ENCODE measurements around the gene ITGB4. TPM values are rescaled to one million over a fixed set of nuclear protein-coding genes. Genes with fewer than 3 reads are reported as not detected.

ITGB4 gene
- total and polyA plus RNA-seq, 5 experiments from 2014 or later, result 0.35 to 2.4 (median 1.5) TPM

- Mint-ChIP-seq H3K9me3 (peaks cover 0 to 4% (median 0%) of the 10 kb centered on the region in 9 donors), H3K4me1 (peaks cover 26 to 67% (median 60%) of the 10 kb centered on the region in 4 donors), H3K27ac (peak overlapping the region; percentile 94 to 100 (median 99)), H3K4me3 (peak overlapping the region; percentile 85 to 100 (median 96)), H3K36me3 (peaks cover 18 to 42% (median 22%) of the 10 kb centered on the region in 3 donors), H3K27me3 (peaks cover 0 to 6% (median 0%) of the 10 kb centered on the region in 5 donors)
- DNase-seq (peak; percentile 79 to 99 (median 95)), ATAC-seq (peak; percentile 69 to 70)
- POLR2A ChIA-PET, result interaction anchor here (0.6 to 28.6 kb wide), 33 partner anchors 2 to 456 kb away, joined by 3 to 596 read pairs (median 4); partner anchors contain the start of genes GALK1, GRB2, LLGL2 and MRPL38
Measured at GRCh38 chr17:75779250-75779986, 58.2 kb downstream of the ITGB4 start.

GRCh38 chr17:75779987-75780889 is 59.0 kb downstream of the ITGB4 start:
- H3K36me3 Mint-ChIP-seq, result peaks cover 18 to 40% (median 22%) of the 10 kb centered on the region in 3 donors
- H3K4me1 Mint-ChIP-seq, result peaks cover 29 to 68% (median 59%) of the 10 kb centered on the region in 4 donors
- ATAC-seq (no peak), DNase-seq (no peak)
- H3K27ac Mint-ChIP-seq, result peak overlapping the region in 9 of 10 donors; percentile 68 to 100 (median 99)
- H3K4me3 Mint-ChIP-seq, result peak overlapping the region; percentile 85 to 100 (median 96)
- peaks cover 0 to 4% (median 0%) of the 10 kb centered on the region in 5 donors for H3K27me3 Mint-ChIP-seq
- peaks cover 0 to 4% (median 0%) of the 10 kb centered on the region in 9 donors for H3K9me3 Mint-ChIP-seq
- POLR2A ChIA-PET, result interaction anchor here (0.5 to 28.6 kb wide), 29 partner anchors 2 to 510 kb away, joined by 3 to 596 read pairs (median 4); partner anchors contain the start of genes GALK1, GRB2, LLGL2 and MRPL38

GRCh38 chr17:75783069-75783783 is 62.0 kb downstream of the ITGB4 start:
- peak overlapping the region; percentile 72 to 100 (median 100) for H3K27ac Mint-ChIP-seq
- peak overlapping the region; percentile 83 to 97 (median 92) for H3K4me3 Mint-ChIP-seq
- POLR2A ChIA-PET, result interaction anchor here (1.0 to 23.0 kb wide), 11 partner anchors 17 to 512 kb away, joined by 3 to 596 read pairs (median 10); partner anchors contain the start of genes GALK1, MIF4GD, MRPL38 and TRIM65
- H3K36me3 Mint-ChIP-seq, result peaks cover 9 to 13% (median 11%) of the 10 kb centered on the region in 3 donors
- H3K4me1 Mint-ChIP-seq, result peaks cover 24 to 64% (median 54%) of the 10 kb centered on the region in 4 donors
- DNase-seq (peak in 4 of 10 donors; percentile 29 to 60 (median 57)), ATAC-seq (no peak)
- peaks cover 0 to 4% (median 0%) of the 10 kb centered on the region in 5 donors for H3K27me3 Mint-ChIP-seq
- H3K9me3 Mint-ChIP-seq, result peaks cover 0 to 4% (median 0%) of the 10 kb centered on the region in 9 donors

- H3K4me1 Mint-ChIP-seq, result peaks cover 21 to 66% (median 50%) of the 10 kb centered on the region in 4 donors
- ATAC-seq (peak in 1 of 2 donors; percentile 8), DNase-seq (peak in 2 of 10 donors; percentile 29 to 36)
- peaks cover 0 to 4% (median 0%) of the 10 kb centered on the region in 5 donors for H3K27me3 Mint-ChIP-seq
- POLR2A ChIA-PET, result interaction anchor here (0.6 to 23.0 kb wide), 28 partner anchors 18 to 669 kb away, joined by 3 to 596 read pairs (median 4); partner anchors contain the start of genes FBF1, GALK1, MIF4GD and MRPL38
- peaks cover 0 to 4% (median 0%) of the 10 kb centered on the region in 9 donors for H3K9me3 Mint-ChIP-seq
- peaks cover 2 to 8% (median 4%) of the 10 kb centered on the region in 3 donors for H3K36me3 Mint-ChIP-seq
- H3K4me3 Mint-ChIP-seq, result peak overlapping the region; percentile 86 to 97 (median 92)
- peak overlapping the region; percentile 94 to 100 (median 100) for H3K27ac Mint-ChIP-seq
Measured at GRCh38 chr17:75783803-75784472, 62.7 kb downstream of the ITGB4 start.

GRCh38 chr17:75784473-75785015 is 63.3 kb downstream of the ITGB4 start, which contains the start of gene UNK:
TSS of gene UNK (plus strand) at chr17:75784806. CDS start at chr17:75784881, 75 bp downstream.
- Mint-ChIP-seq H3K27ac (peak within 1 kb of the TSS; percentile 94 to 100 (median 100)), H3K9me3 (peaks cover 0 to 4% (median 0%) of the 10 kb centered on the region in 9 donors)

GRCh38 chr17:75785016-75785890 is 64.0 kb downstream of the ITGB4 start:
- ATAC-seq (peak; percentile 4 to 72), DNase-seq (peak in 6 of 10 donors; percentile 86 to 96 (median 89))
- peaks cover 17 to 66% (median 43%) of the 10 kb centered on the region in 4 donors for H3K4me1 Mint-ChIP-seq
- H3K27ac Mint-ChIP-seq, result peak overlapping the region; percentile 94 to 100 (median 100)
- H3K36me3 Mint-ChIP-seq, result peaks cover 0 to 4% (median 0%) of the 10 kb centered on the region in 3 donors
- POLR2A ChIA-PET, result interaction anchor here (0.6 to 23.0 kb wide), 35 partner anchors 9 to 743 kb away, joined by 3 to 596 read pairs (median 5); partner anchors contain the start of genes ACOX1, FBF1, GALK1 and TRIM47
- H3K27me3 Mint-ChIP-seq, result no peaks in the 10 kb centered on the region
- H3K9me3 Mint-ChIP-seq, result no peaks in the 10 kb centered on the region
- peak overlapping the region; percentile 86 to 97 (median 92) for H3K4me3 Mint-ChIP-seq

More at GRCh38 chr17:75784473-75785015, 63.3 kb downstream of the ITGB4 start, which contains the start of gene UNK:
- POLR2A ChIA-PET, result interaction anchor here (0.6 to 23.0 kb wide), 32 partner anchors 18 to 744 kb away, joined by 3 to 596 read pairs (median 5); partner anchors contain the start of genes ACOX1, FBF1, GALK1 and MRPL38
- peaks cover 0 to 4% (median 0%) of the 10 kb centered on the region in 5 donors for H3K27me3 Mint-ChIP-seq
- DNase-seq (peak; percentile 85 to 99 (median 95)), ATAC-seq (peak; percentile 71 to 76)
- peaks cover 21 to 72% (median 49%) of the 10 kb centered on the region in 4 donors for H3K4me1 Mint-ChIP-seq
- peak within 1 kb of the TSS; percentile 86 to 97 (median 92) for H3K4me3 Mint-ChIP-seq
- peaks cover 1 to 7% (median 2%) of the 10 kb centered on the region in 3 donors for H3K36me3 Mint-ChIP-seq

GRCh38 chr17:75791254-75791653 is 70.0 kb downstream of the ITGB4 start:
- H3K27ac Mint-ChIP-seq, result peak overlapping the region in 1 of 10 donors; percentile 12
- POLR2A ChIA-PET, result interaction anchor here (1.8 to 23.0 kb wide), 2 partner anchors 25 to 64 kb away, joined by 7 to 596 read pairs; partner anchors contain the start of genes GALK1 and WBP2
- H3K27me3 Mint-ChIP-seq, result no peaks in the 10 kb centered on the region

GRCh38 chr17:75793460-75793859 is 72.2 kb downstream of the ITGB4 start:
- ATAC-seq, result no peak
- Mint-ChIP-seq H3K36me3 (peaks cover 0 to 52% (median 7%) of the 10 kb centered on the region in 3 donors), H3K27me3 (no peaks in the 10 kb centered on the region), H3K9me3 (no peaks in the 10 kb centered on the region), H3K4me3 (no peak overlapping the region), H3K27ac (peak overlapping the region in 4 of 10 donors; percentile 21 to 46 (median 34)), H3K4me1 (peaks cover 0 to 40% (median 22%) of the 10 kb centered on the region in 4 donors)
- DNase-seq, result no peak
- POLR2A ChIA-PET, result interaction anchor here (23.0 kb wide), 1 partner anchor 27 kb away, joined by 596 read pairs; the partner anchor contains the start of gene GALK1

More at GRCh38 chr17:75791254-75791653, 70.0 kb downstream of the ITGB4 start:
- Mint-ChIP-seq H3K4me1 (peaks cover 10 to 54% (median 30%) of the 10 kb centered on the region in 4 donors), H3K9me3 (no peaks in the 10 kb centered on the region), H3K4me3 (no peak overlapping the region), H3K36me3 (peaks cover 0 to 37% (median 7%) of the 10 kb centered on the region in 3 donors)
- DNase-seq (no peak), ATAC-seq (no peak)

- H3K27ac Mint-ChIP-seq, result peak overlapping the region in 2 of 10 donors; percentile 20 to 60
- POLR2A ChIA-PET, result interaction anchor here (0.5 to 1.2 kb wide), 5 partner anchors 20 to 540 kb away, joined by 3 to 6 read pairs (median 3); partner anchors contain the start of gene WBP2
- no peak overlapping the region for H3K4me3 Mint-ChIP-seq
- no peaks in the 10 kb centered on the region for H3K27me3 Mint-ChIP-seq
- peaks cover 0 to 32% (median 17%) of the 10 kb centered on the region in 4 donors for H3K4me1 Mint-ChIP-seq
- peaks cover 0 to 68% (median 7%) of the 10 kb centered on the region in 3 donors for H3K36me3 Mint-ChIP-seq
- ATAC-seq, result no peak
- DNase-seq, result no peak
- no peaks in the 10 kb centered on the region for H3K9me3 Mint-ChIP-seq
Measured at GRCh38 chr17:75795820-75796607, 74.8 kb downstream of the ITGB4 start.

All from naive thymus-derived CD8-positive, alpha-beta T cell (primary cell).